ENCODE data around the gene TEKT5.
"Not testable (repeated sequence)": the region's sequence is repeated elsewhere in the genome, so short reads cannot be mapped to it uniquely, and the experiment has no call there.

Gene TEKT5

GRCh38 chr16:10638101-10638500 lies 56.6 kb downstream of the TEKT5 start:
- H3K36me3 Mint-ChIP-seq = peaks cover 5% of the 10 kb centered on the region
- H3K9me3 Mint-ChIP-seq (ENCODE audit: low read depth) = peaks cover 10% of the 10 kb centered on the region
- no peaks in the 10 kb centered on the region for H3K4me1 Mint-ChIP-seq (ENCODE audit: low read depth)
- peaks cover 3% of the 10 kb centered on the region for H3K27me3 Mint-ChIP-seq
- H3K27ac Mint-ChIP-seq = no peak overlapping the region
- H3K4me3 Mint-ChIP-seq = no peak overlapping the region

DNA sequence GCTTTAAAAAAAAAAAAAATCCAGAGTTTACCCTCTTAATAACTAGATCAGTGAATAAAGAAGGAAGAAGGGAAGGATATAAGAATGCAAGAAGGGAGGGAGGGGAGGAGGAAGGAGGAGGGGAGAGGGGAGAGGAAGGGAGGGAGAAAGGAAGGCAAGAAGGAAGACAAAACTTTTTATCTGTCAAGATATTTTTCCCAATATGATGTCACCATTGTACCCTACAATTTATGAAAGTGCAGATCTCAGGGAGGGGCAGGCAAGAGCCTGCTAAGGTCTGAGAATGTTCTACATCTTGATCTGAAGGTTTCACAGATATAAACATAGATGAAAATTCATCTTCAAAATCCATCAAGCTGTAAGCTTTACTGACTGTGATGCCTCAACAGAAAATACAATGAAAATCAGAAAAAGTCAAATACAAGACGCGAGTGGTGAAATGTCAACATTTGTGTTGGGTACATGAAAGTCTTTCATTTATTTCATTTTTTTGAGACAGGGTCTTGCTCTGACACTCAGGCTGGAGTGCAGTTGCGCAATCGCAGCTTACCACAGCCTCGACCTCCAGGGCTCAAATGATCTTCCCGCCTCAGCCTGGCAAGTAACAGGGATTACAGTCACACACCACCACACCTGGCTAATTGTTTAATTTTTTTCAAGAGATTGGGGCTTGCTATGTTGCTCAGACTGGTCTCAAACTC lies 57.2 kb downstream of the TEKT5 start:
- Mint-ChIP-seq H3K36me3 (peaks cover 5% of the 10 kb centered on the region), H3K9me3 (ENCODE audit: low read depth) (peaks cover 10% of the 10 kb centered on the region), H3K27ac (no peak overlapping the region), H3K4me3 (no peak overlapping the region), H3K27me3 (peaks cover 3% of the 10 kb centered on the region), H3K4me1 (ENCODE audit: low read depth) (no peaks in the 10 kb centered on the region)

- H3K4me3 Mint-ChIP-seq = no peak overlapping the region
- peaks cover 4% of the 10 kb centered on the region for H3K36me3 Mint-ChIP-seq
- no peaks in the 10 kb centered on the region for H3K27me3 Mint-ChIP-seq
- H3K27ac Mint-ChIP-seq = no peak overlapping the region
- H3K9me3 Mint-ChIP-seq (ENCODE audit: low read depth) = peaks cover 4% of the 10 kb centered on the region
- H3K4me1 Mint-ChIP-seq (ENCODE audit: low read depth) = no peaks in the 10 kb centered on the region
These were observed 59.2 kb downstream of the TEKT5 start for GRCh38 chr16:10635365-10636021.

GRCh38 chr16:10633429-10633828 lies 61.3 kb downstream of the TEKT5 start:
- H3K9me3 Mint-ChIP-seq (ENCODE audit: low read depth); H3K36me3 Mint-ChIP-seq; H3K4me3 Mint-ChIP-seq; H3K27ac Mint-ChIP-seq; H3K27me3 Mint-ChIP-seq; H3K4me1 Mint-ChIP-seq (ENCODE audit: low read depth): not testable (repeated sequence)

GRCh38 chr16:10631886-10632285 lies 62.8 kb downstream of the TEKT5 start:
- H3K4me1 Mint-ChIP-seq (ENCODE audit: low read depth) = no peaks in the 10 kb centered on the region

DNA sequence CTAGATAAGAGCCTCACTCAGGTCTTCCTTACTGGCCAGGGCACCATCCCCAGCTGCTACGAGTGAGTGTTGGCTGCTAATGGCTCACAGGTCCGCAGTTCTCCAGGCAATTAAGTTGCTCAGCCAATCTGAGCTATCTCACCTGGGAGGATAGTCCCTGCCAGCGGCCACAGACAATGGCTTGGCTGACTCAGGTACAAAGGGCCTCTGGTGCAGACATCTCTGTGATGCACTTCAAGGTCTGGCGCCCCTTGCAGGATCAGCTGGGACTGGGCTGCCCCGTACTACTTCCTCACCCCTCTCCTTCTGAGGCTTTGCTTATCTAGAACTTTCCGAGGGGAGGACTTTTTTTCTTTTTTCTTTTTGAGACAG lies 65.2 kb downstream of the TEKT5 start:
- H3K36me3 Mint-ChIP-seq = peaks cover 1% of the 10 kb centered on the region
- no peak overlapping the region for H3K4me3 Mint-ChIP-seq
- no peaks in the 10 kb centered on the region for H3K4me1 Mint-ChIP-seq (ENCODE audit: low read depth)
- no peak overlapping the region for H3K27ac Mint-ChIP-seq
- H3K9me3 Mint-ChIP-seq (ENCODE audit: low read depth) = peaks cover 3% of the 10 kb centered on the region
- H3K27me3 Mint-ChIP-seq = no peaks in the 10 kb centered on the region

More at GRCh38 chr16:10631886-10632285, 62.8 kb downstream of the TEKT5 start:
- H3K4me3 Mint-ChIP-seq = no peak overlapping the region
- peaks cover 4% of the 10 kb centered on the region for H3K9me3 Mint-ChIP-seq (ENCODE audit: low read depth)
- no peaks in the 10 kb centered on the region for H3K27me3 Mint-ChIP-seq
- no peak overlapping the region for H3K27ac Mint-ChIP-seq
- H3K36me3 Mint-ChIP-seq = peaks cover 4% of the 10 kb centered on the region

DNA sequence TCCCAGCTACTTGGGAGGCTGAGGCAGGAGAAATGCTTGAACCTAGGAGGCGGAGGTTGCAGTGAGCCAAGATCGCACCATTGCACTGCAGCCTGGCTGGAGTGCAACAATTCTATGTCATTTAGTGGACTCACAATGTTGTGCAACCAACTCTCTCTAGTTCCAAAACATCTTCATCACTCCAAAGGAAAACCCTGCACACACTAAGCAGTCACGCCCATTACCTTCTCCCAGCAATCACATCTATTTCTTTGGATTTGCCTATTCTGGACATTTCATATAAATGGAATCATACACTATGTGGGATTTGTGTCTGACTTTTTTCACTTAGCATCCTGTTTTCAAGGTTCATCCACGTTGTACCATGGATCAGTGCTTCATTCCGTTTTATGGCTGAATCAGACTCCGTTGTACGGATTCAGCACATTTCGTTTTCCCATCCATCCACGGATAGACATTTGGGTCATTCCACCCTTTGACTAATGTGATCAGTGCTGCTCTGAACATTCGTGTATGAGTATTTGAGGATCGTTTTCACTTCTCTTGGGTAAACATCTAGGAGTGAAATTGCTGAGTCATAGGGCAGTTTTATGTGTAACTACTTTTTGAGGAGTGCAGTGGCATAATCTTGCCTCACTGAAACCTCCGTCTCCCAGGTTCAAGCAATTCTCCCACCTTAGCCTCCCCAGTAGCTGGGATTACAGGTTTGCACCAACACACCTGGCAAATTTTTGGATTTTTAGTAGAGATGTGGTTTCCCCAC lies 69.0 kb downstream of the TEKT5 start:
- Mint-ChIP-seq H3K9me3 (ENCODE audit: low read depth) (no peaks in the 10 kb centered on the region), H3K27me3 (no peaks in the 10 kb centered on the region), H3K4me1 (ENCODE audit: low read depth) (no peaks in the 10 kb centered on the region), H3K36me3 (no peaks in the 10 kb centered on the region), H3K27ac (no peak overlapping the region), H3K4me3 (no peak overlapping the region)

- peaks cover 3% of the 10 kb centered on the region for H3K4me1 Mint-ChIP-seq (ENCODE audit: low read depth)
- H3K27ac Mint-ChIP-seq = no peak overlapping the region
- no peaks in the 10 kb centered on the region for H3K36me3 Mint-ChIP-seq
- H3K9me3 Mint-ChIP-seq (ENCODE audit: low read depth) = no peaks in the 10 kb centered on the region
- H3K27me3 Mint-ChIP-seq = no peaks in the 10 kb centered on the region
- no peak overlapping the region for H3K4me3 Mint-ChIP-seq
These were observed 70.2 kb downstream of the TEKT5 start for GRCh38 chr16:10624527-10624926.

DNA sequence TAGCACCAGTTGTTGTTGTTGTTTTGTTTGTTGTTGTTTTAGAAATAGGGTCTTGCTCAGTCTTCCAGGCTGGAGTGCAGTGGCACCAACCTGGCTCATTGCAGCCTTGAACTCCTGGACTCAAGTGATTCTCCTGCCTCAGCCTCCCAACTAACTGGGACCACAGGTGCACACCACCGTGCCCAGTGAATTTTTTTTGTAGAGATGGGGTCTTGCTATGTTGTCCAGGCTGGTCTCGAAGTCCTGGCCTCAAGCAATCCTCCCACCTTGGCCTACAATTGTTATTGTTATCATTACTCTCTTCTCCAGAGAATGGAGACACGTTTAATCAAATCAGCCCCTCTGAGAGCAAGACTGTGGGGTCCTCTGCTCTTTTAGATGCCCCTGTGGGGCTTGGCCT lies 71.7 kb downstream of the TEKT5 start:
- Mint-ChIP-seq H3K27ac (no peak overlapping the region), H3K4me1 (ENCODE audit: low read depth) (peaks cover 3% of the 10 kb centered on the region), H3K36me3 (no peaks in the 10 kb centered on the region), H3K4me3 (no peak overlapping the region), H3K9me3 (ENCODE audit: low read depth) (no peaks in the 10 kb centered on the region), H3K27me3 (peaks cover 5% of the 10 kb centered on the region)

DNA sequence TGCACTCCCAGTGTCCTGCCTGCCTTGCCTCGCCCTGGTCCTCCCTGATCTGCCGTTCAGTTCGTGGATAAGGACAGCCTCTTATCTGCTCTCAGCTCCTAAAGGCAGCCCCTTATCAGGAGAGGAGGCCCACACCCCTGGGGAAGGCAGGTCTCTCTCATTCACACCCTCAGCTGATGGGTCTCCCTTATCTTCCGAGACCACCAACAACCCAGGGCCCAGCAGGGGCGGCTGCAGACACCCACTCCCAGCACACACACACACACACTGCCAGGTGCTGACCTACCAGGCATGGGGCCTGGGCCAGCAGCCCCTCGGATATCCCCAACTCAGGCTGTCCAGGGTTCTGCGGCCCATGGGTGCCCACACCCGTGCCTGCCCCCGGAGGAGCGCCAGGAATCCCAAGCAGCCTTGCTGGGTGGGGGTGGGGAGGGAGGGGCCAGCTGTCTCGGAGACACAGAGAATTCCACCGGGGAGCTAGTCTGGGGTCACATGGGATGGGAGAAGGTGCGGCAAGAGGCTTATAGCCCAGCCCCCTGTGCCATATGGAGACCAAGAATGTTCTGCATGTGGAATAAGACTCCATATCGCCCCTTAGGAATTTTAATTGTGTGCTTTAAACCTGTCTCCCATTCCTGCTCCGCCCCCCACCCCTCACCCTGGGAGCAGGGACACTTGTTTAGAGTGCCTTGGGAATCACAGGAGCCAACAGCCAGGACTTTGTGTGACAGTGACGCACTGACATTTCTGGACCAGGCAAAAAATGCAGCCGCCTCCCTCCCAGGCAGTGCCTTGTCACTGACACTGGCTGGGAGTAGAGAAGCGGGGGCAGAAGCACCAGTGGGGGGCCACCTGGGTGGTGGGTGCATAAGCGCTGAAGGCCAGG lies 72.5 kb downstream of the TEKT5 start:
- Mint-ChIP-seq H3K36me3 (no peaks in the 10 kb centered on the region), H3K9me3 (ENCODE audit: low read depth) (no peaks in the 10 kb centered on the region), H3K27ac (no peak overlapping the region)

DNA sequence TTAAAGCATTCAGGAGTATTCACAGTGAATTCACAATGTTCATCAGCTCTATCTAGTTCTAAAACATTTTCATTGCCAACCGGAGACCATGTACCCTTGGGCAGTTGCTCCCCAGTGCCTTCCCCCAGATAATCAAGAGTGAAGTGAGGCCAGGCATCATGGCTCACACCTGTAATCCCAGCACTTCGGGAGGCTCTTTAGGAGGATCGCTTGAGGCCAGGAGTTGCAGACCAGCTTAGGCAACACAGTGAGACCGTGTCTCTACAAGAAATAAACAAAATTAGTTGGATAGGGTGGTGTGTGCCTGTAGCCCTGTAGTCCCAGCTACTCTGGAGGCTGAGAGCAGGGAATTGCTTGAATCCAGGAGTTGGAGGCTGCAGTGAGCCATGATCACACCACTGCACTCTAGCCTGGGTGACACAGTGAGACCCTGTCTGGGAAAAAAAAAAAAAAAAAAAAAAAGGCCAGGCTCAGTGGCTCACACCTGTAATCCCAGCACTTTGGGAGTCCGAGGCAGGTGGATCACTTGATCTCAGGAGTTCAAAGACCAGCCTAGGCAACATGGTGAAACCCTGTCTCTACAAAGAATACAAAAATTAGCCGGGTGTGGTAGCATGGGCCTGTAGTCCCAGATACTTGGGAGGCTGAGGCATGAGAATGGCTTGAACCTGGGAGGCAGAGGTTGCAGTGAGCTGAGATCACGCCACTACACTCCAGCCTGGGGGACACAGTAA lies 73.3 kb downstream of the TEKT5 start:
- H3K36me3 Mint-ChIP-seq; H3K4me1 Mint-ChIP-seq (ENCODE audit: low read depth); H3K27ac Mint-ChIP-seq; H3K27me3 Mint-ChIP-seq; H3K9me3 Mint-ChIP-seq (ENCODE audit: low read depth); H3K4me3 Mint-ChIP-seq: not testable (repeated sequence)

More for the DNA sequence above, 72.5 kb downstream of the TEKT5 start:
- H3K27me3 Mint-ChIP-seq = peaks cover 8% of the 10 kb centered on the region
- peaks cover 3% of the 10 kb centered on the region for H3K4me1 Mint-ChIP-seq (ENCODE audit: low read depth)
- no peak overlapping the region for H3K4me3 Mint-ChIP-seq

DNA sequence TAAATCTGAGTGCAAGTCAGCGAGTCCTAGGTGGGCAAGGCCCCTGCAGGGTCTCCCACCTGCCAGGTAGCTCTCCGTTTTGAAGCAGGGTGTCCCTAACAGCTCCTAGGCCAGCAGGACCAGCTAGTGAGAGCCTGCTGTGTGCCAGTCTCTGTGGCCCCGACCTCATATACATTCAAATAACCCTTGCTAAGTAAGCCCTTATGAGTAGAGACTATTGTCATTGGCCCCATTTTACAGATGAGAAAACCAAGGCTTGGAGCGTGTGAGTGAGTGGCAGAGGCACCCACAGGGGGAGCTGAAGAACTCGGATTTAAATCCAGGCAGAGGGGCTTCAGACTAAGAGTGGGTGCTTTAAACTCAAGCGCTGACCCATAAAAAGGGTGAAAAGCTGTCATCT lies 74.6 kb downstream of the TEKT5 start:
- Mint-ChIP-seq H3K27me3 (peaks cover 8% of the 10 kb centered on the region), H3K4me1 (ENCODE audit: low read depth) (peaks cover 3% of the 10 kb centered on the region), H3K36me3 (no peaks in the 10 kb centered on the region)

DNA sequence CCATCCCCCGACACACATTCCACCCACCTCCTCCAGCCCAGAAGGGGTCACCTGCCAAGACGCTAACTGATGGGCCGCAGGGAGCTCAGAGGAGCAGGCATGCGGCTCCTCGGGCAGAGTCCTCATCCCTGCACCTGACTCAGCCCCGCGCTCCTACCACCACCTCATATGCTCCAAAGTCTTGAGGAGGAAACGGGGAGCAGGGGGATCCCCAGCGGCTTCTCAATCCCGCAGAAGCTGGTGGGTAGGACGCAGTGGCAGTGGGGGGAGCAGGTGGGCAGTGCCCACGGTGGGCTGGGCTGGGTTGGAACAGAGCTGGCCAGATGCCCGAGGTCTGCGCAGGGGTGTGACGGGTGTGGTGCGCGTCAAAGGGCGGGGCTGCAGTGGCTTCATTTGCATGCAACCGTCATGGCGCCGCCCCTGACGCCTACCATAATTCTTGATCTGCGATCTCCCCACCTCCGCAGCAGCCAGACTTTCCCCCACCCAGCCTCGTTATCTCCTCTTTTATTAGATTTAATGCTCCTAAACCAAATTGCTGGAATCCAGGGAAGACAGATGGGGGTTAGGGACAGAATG lies 75.4 kb downstream of the TEKT5 start:
- Mint-ChIP-seq H3K27me3 (peaks cover 8% of the 10 kb centered on the region), H3K36me3 (no peaks in the 10 kb centered on the region), H3K9me3 (ENCODE audit: low read depth) (no peaks in the 10 kb centered on the region), H3K4me3 (no peak overlapping the region), H3K27ac (no peak overlapping the region), H3K4me1 (ENCODE audit: low read depth) (peaks cover 3% of the 10 kb centered on the region)

More for the DNA sequence above, 74.6 kb downstream of the TEKT5 start:
- no peaks in the 10 kb centered on the region for H3K9me3 Mint-ChIP-seq (ENCODE audit: low read depth)
- H3K4me3 Mint-ChIP-seq = no peak overlapping the region
- H3K27ac Mint-ChIP-seq = no peak overlapping the region

DNA sequence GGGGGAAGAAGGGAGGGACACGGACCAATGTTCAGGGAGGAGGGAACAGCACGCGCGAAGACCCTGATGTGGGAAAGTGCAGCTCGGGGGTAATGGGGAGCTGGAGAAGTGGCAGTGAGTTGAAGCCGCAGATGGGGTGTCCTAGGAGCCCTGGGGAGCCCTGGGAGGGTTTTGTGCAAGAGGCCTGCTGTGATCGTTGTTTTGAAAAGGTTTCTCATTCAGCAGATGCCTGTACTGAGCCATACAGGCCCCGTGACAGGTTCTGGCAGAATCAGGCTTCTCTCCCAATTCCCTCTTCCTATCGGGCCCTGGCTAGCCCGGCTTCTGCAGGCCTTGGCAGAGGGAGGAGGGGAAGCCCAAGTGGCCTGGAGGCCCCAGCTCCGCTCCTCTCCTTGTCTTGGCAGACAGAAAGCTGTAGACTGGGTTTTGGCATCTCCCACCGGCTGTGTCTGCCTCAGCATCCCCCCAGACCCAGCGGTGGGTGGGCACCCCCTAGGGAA lies 76.0 kb downstream of the TEKT5 start:
- Mint-ChIP-seq H3K9me3 (ENCODE audit: low read depth) (no peaks in the 10 kb centered on the region), H3K27ac (no peak overlapping the region), H3K4me3 (no peak overlapping the region), H3K4me1 (ENCODE audit: low read depth) (peaks cover 3% of the 10 kb centered on the region), H3K27me3 (peaks cover 8% of the 10 kb centered on the region), H3K36me3 (no peaks in the 10 kb centered on the region)
